ENCODE data around the gene MED29. TPM values are rescaled to one million over a fixed set of nuclear protein-coding genes. Genes with fewer than 3 reads are reported as not detected.
"Not testable (repeated sequence)": the region's sequence is repeated elsewhere in the genome, so short reads cannot be mapped to it uniquely, and the experiment has no call there.

MED29 gene
- total RNA-seq, 2 donors from 2014 or later = 23.1 to 40.9 TPM

DNA sequence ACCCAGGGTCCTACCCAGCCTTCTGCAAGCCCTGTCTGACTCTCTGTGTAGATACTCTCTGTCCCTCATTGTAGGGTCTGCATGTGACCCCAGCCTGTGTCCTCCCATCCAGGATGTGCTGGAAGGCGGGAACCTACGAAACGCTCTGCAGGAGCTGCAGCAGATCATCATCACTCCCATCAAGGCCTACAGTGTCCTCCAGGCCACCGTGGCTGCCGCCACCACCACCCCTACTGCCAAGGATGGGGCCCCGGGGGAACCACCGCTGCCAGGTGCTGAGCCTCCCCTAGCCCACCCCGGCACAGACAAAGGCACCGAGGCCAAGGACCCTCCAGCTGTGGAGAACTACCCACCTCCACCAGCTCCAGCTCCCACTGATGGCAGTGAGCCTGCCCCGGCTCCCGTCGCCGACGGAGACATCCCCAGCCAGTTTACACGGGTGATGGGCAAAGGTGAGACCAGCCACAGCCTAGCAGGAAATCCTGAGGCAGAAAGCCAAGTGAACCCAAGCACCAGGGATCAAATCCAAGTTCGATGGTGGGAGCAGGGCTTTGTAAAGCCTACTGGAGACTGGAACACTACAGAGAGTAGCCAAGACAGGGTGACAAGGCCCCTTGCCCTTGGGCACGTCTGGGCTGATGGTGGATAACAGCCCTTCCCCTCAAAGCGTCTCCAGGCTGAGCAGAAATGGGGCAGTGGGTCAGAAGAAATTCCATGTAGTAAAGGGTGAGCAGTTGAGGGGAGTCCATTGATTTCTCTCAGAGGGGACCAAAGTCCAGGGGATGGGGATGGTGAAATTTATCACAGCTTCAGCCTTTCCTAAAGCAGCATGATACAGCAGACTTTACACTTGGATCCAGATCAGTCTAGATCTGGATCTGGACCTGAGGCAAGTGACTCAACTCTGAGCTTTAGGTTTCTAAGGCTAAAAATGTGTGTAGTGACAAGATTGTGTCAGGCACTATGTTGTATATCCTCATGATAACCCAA lies 13.5 kb upstream of the MED29 start:
- H3K4me1 ChIP-seq = peaks cover 6% of the 10 kb centered on the region
- H3K36me3 ChIP-seq (replicated peaks in 1 of 2; ENCODE audit: insufficient read depth in 1 of 2, low read depth in 2 of 2) = peaks cover 7 to 41% of the 10 kb centered on the region in 2 donors
- no peak for ATAC-seq
- intact Hi-C loops (cut with DNase I) = no loop called here
- H3K9me3 ChIP-seq = no peaks in the 10 kb centered on the region
- H3K4me3 ChIP-seq = no peak overlapping the region
- no peak for DNase-seq
- H3K27me3 ChIP-seq = no peaks in the 10 kb centered on the region
- WGBS, 2 donors = 87 to 91% methylated on average over 14 to 17 of the region's 18 CpGs
- no peak overlapping the region for H3K27ac ChIP-seq
- TF ChIP-seq POLR2A (IDR thresholded peaks at IDR 0.05) = no peak
- TF ChIP-seq, protein P1, sequence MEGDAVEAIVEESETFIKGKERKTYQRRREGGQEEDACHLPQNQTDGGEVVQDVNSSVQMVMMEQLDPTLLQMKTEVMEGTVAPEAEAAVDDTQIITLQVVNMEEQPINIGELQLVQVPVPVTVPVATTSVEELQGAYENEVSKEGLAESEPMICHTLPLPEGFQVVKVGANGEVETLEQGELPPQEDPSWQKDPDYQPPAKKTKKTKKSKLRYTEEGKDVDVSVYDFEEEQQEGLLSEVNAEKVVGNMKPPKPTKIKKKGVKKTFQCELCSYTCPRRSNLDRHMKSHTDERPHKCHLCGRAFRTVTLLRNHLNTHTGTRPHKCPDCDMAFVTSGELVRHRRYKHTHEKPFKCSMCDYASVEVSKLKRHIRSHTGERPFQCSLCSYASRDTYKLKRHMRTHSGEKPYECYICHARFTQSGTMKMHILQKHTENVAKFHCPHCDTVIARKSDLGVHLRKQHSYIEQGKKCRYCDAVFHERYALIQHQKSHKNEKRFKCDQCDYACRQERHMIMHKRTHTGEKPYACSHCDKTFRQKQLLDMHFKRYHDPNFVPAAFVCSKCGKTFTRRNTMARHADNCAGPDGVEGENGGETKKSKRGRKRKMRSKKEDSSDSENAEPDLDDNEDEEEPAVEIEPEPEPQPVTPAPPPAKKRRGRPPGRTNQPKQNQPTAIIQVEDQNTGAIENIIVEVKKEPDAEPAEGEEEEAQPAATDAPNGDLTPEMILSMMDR (IDR thresholded peaks at IDR 0.05) = no peak

DNA sequence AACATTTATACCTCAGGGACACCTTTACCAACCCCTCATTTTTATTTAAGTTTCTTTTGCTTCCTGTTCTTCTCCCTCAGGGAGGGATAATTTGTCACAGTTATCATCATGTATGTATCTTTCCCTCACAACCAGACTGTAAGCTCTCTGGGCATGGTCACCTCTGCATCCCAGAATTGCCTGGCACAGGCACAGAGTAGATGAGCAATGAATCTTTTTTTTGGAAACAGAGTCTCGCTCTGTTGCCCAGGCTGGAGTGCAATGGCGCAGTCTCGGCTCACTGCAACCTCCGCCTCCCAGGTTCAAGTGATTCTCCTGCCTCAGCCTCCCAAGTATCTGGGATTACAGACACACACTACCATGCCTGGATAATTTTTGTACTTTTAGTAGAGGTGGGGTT lies 11.8 kb upstream of the MED29 start:
- DNase-seq; H3K9me3 ChIP-seq; H3K4me3 ChIP-seq; H3K4me1 ChIP-seq; H3K27ac ChIP-seq; H3K27me3 ChIP-seq; intact Hi-C loops (cut with DNase I); ATAC-seq: not testable (repeated sequence)
- H3K36me3 ChIP-seq (replicated peaks in 1 of 2; ENCODE audit: insufficient read depth in 1 of 2, low read depth in 2 of 2) = peaks cover 7 to 43% of the 10 kb centered on the region in 2 donors
- 83 to 96% methylated on average over 4 of the region's 4 CpGs for WGBS, 2 donors

DNA sequence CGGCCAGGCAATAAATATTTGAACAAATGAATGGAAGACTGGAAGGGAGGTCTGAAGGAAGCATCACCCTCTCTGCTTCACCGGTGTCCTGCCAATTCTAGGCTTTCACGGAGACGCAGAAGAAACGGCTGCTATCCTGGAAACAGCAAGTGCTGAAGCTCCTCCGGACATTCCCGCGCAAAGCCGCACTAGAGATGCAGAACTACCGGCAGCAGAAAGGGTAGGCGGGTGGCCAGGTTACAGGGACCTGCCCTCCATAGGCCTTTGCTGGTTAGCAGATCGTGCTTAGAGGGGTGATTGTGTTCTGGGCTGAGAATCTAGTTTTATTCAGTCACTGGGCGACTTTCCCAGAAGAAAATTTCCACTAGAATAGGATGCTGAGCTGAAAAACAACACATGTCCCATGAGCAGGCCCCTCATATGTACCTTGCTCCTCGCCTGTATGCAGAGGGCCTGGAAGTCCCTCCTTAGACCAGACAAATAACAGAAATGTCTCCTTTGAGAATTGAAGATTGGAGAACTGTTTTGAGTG lies 11.2 kb upstream of the MED29 start:
- no peak for ATAC-seq
- intact Hi-C loops (cut with DNase I) = loop anchor here (5.0 kb wide), 1 partner anchor 33 kb away; no protein-coding TSS in a partner anchor

DNA sequence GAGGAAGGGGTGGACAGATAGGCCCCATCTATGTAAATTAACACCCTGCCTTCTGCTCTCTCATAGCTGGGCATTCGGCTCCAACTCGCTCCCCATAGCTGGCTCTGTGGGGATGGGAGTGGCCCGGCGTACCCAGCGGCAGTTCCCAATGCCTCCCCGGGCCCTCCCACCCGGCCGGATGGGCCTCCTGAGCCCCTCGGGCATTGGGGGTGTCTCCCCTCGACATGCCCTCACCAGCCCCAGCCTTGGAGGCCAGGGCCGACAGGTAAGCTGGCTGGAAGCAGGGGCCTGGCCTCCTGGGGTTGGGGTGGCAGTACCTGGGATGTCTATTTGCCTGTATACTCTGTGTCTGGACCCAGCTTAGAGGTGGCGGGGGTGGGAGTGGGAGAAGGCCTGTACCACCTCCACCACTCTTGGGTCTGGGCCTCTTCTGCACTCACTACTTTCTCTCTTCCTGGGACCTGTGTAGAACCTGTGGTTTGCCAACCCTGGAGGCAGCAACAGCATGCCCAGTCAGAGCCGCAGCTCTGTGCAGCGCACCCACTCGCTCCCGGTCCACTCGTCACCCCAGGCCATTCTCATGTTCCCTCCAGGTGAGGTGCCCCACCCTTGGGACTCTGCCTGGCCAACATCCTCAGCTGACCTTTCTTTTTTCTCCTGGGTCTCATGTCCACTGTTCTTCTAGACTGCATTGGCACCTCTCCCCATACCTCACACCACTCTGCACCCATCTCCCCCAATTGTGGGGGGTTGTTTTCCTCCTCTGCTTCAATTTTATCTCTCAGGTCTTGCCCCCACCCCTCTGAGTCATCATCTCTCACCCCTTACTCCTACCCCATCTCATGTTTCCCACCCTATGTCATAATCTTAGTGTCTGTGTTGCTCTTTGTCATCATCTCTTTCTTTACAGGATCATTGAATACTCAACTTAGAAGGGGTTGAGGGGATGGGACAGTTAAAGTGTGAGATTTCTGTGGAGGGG lies 10.4 kb upstream of the MED29 start:
- Histone ChIP-seq H3K27ac (no peak overlapping the region), H3K27me3 (no peaks in the 10 kb centered on the region), H3K4me1 (no peaks in the 10 kb centered on the region), H3K9me3 (no peaks in the 10 kb centered on the region), H3K36me3 (replicated peaks in 1 of 2; ENCODE audit: insufficient read depth in 1 of 2, low read depth in 2 of 2) (peaks cover 7 to 46% of the 10 kb centered on the region in 2 donors), H3K4me3 (no peak overlapping the region)
- no peak for DNase-seq
- TF ChIP-seq POLR2A (IDR thresholded peaks at IDR 0.05) = no peak
- TF ChIP-seq, protein P1 (IDR thresholded peaks at IDR 0.05) = no peak
- no peak for ATAC-seq
- whole genome bisulfite sequencing, 2 donors = 88 to 90% methylated on average over 9 to 16 of the region's 17 CpGs
- intact Hi-C loops (cut with DNase I) = loop anchor here (5.0 kb wide), 1 partner anchor 34 kb away; no protein-coding TSS in a partner anchor

More for the DNA sequence above, 11.2 kb upstream of the MED29 start:
- DNase-seq = no peak
- WGBS, 2 donors = 91 to 96% methylated on average over 14 of the region's 14 CpGs
- Histone ChIP-seq H3K27me3 (no peaks in the 10 kb centered on the region), H3K4me1 (no peaks in the 10 kb centered on the region), H3K9me3 (no peaks in the 10 kb centered on the region), H3K36me3 (replicated peaks in 1 of 2; ENCODE audit: insufficient read depth in 1 of 2, low read depth in 2 of 2) (peaks cover 7 to 43% of the 10 kb centered on the region in 2 donors), H3K4me3 (no peak overlapping the region), H3K27ac (no peak overlapping the region)
- TF ChIP-seq, protein P1 (IDR thresholded peaks at IDR 0.05) = no peak
- no peak for TF ChIP-seq POLR2A (IDR thresholded peaks at IDR 0.05)

Data from body of pancreas (tissue), 4 donors.